ENCODE data around the gene TIMM22.

- no peak for TF ChIP-seq SMC3 (IDR thresholded peaks at IDR 0.05)
- no peak for TF ChIP-seq PBX3 (IDR thresholded peaks at IDR 0.05)
- no peak for TF ChIP-seq CTCF (IDR thresholded peaks at IDR 0.05)
- no peak for TF ChIP-seq POLR2A (IDR thresholded peaks at IDR 0.05; ENCODE audit: low read length)
- no peak for TF ChIP-seq CEBPB (IDR thresholded peaks at IDR 0.05)
- TF ChIP-seq CHD4 (IDR thresholded peaks at IDR 0.05; ENCODE audit: borderline replicate concordance), result no peak
- TF ChIP-seq KDM5A (IDR thresholded peaks at IDR 0.05), result no peak
- TF ChIP-seq RAD21 (conservative IDR thresholded peaks at IDR 0.05 in 1 of 2, IDR thresholded peaks at IDR 0.05 in 1 of 2), result no peak
- no peak for TF ChIP-seq CBX8 (IDR thresholded peaks at IDR 0.05)
- no peak for TF ChIP-seq EP300 (IDR thresholded peaks at IDR 0.05)
Observed at GRCh38 chr17:1036845-1037237, 39.9 kb downstream of the TIMM22 start.
